Coronary artery (tissue), 2 donors: ENCODE measurements around the gene ARHGAP45.
"Not testable (repeated sequence)": the region's sequence is repeated elsewhere in the genome, so short reads cannot be mapped to it uniquely, and the experiment has no call there.

Source experiments
- DNase-seq: peaks from one replicate; pipeline ENCODE4 v3.0.0-alpha.2; 2017; ENCODE audit warnings: low spot score
- H3K27ac ChIP-seq, 2 donors: fragments of 200-600 bp; sonication (generic); one replicate each; pipeline ENCODE4 v1.5.1; 2016 to 2019
- H3K4me3 ChIP-seq: fragments of 200-600 bp; sonication (generic); 2 replicates; pipeline ENCODE4 v1.5.1; 2016; ENCODE audit warnings: mild to moderate bottlenecking, moderate library complexity
- CTCF ChIP-seq: fragments of 200-600 bp; sonication (generic); IDR thresholded peaks from one replicate; pipeline ENCODE4 v1.5.1; 2019; ENCODE audit warnings: antibody characterized with exemption

Gene ARHGAP45

GRCh38 chr19:1123381-1123780 lies 56.4 kb downstream of the ARHGAP45 start:
- Histone ChIP-seq H3K4me3 (no peak overlapping the region), H3K27ac (no peak overlapping the region)
- no peak for TF ChIP-seq CTCF
- DNase-seq, result no peak

GRCh38 chr19:1123885-1124677 lies 57.1 kb downstream of the ARHGAP45 start:
- no peak for DNase-seq
- TF ChIP-seq CTCF, result no peak
- H3K4me3 ChIP-seq, result no peak overlapping the region
- peak overlapping the region in 1 of 2 donors; percentile 9 for H3K27ac ChIP-seq

- DNase-seq, result no peak
Observed at GRCh38 chr19:1125601-1126467, 58.9 kb downstream of the ARHGAP45 start.

GRCh38 chr19:1126984-1127760 lies 60.2 kb downstream of the ARHGAP45 start:
- no peak for TF ChIP-seq CTCF
- Histone ChIP-seq H3K27ac (peak overlapping the region in 1 of 2 donors; percentile 5), H3K4me3 (no peak overlapping the region)
- DNase-seq, result no peak

More at GRCh38 chr19:1125601-1126467, 58.9 kb downstream of the ARHGAP45 start:
- no peak overlapping the region for H3K4me3 ChIP-seq
- TF ChIP-seq CTCF, result no peak
- peak overlapping the region in 1 of 2 donors; percentile 5 for H3K27ac ChIP-seq

GRCh38 chr19:1128106-1128505 lies 61.1 kb downstream of the ARHGAP45 start:
- no peak for TF ChIP-seq CTCF
- no peak overlapping the region for H3K4me3 ChIP-seq
- H3K27ac ChIP-seq, result no peak overlapping the region
- DNase-seq, result no peak

GRCh38 chr19:1129084-1129483 lies 62.1 kb downstream of the ARHGAP45 start:
- H3K27ac ChIP-seq, DNase-seq, H3K4me3 ChIP-seq: not testable (repeated sequence)

GRCh38 chr19:1129535-1129934 lies 62.6 kb downstream of the ARHGAP45 start:
- TF ChIP-seq CTCF, result no peak
- DNase-seq, result no peak
- H3K27ac ChIP-seq, result no peak overlapping the region
- peak overlapping the region; percentile 1 for H3K4me3 ChIP-seq
